Panc1 (cell line): ENCODE measurements around the gene CYB5RL. TPM values are rescaled to one million over a fixed set of nuclear protein-coding genes. Genes with fewer than 3 reads are reported as not detected.
"Not testable (repeated sequence)": the region's sequence is repeated elsewhere in the genome, so short reads cannot be mapped to it uniquely, and the experiment has no call there.

Experiments
- ATAC-seq: fragments of 200-7000 bp; cut with Tn5 transposase; 2 replicates; pipeline ENCODE4 v1.9.1; 2020; ENCODE audit warnings: mild to moderate bottlenecking, moderate library complexity
- BruUV-seq: library from RNA; stranded (reverse); fragments of 400-500 nt; replicated peaks from 2 replicates; lab custom pipeline; 2021; lab: Mats Ljungman, UMichigan
- CTCF ChIA-PET: fragments of 300-600 bp; sonication (Branson Sonifier 250); formaldehyde crosslinking; loops from one replicate; lab custom pipeline; 2022; ENCODE audit warnings: antibody characterized with exemption; lab: Charles Lee
- POLR2A ChIA-PET: fragments of 300-600 bp; sonication (Branson Sonifier 250); formaldehyde crosslinking; loops from one replicate; lab custom pipeline; 2022; ENCODE audit warnings: antibody characterized with exemption; lab: Charles Lee
- DNase-seq: peaks from one replicate; pipeline ENCODE4 v3.0.0-alpha.2; 2010; ENCODE audit warnings: low read depth, low spot score
- H3K27ac ChIP-seq: 2 replicates; pipeline ENCODE4 v1.5.1; 2011; ENCODE audit warnings: mild to moderate bottlenecking, low read length, inconsistent platforms
- H3K27me3 ChIP-seq: fragments of 200-500 bp; sonication (Bioruptor generic); 2 replicates; pipeline ENCODE4 v1.6.0; 2014; ENCODE audit warnings: low read length, inconsistent platforms; ENCODE audit not compliant: control insufficient read depth, insufficient read depth
- H3K36me3 ChIP-seq: fragments of 200-500 bp; sonication (Bioruptor generic); 2 replicates; pipeline ENCODE4 v1.5.1; 2014; ENCODE audit warnings: inconsistent platforms, mild to moderate bottlenecking, low read length, moderate library complexity; ENCODE audit not compliant: control insufficient read depth, insufficient read depth
- H3K4me1 ChIP-seq: 2 replicates; pipeline ENCODE4 v1.5.1; 2011; ENCODE audit warnings: inconsistent platforms, mild to moderate bottlenecking, low read length, moderate library complexity; ENCODE audit not compliant: control insufficient read depth, insufficient read depth
- H3K4me3 ChIP-seq, 2 experiments: 2 replicates each; pipeline ENCODE4 v1.5.1; 2011 to 2012; ENCODE audit warnings: low read depth in 2 of 2, low read length in 2 of 2, mild to moderate bottlenecking in 2 of 2, inconsistent platforms in 1 of 2, moderate library complexity in 1 of 2
- H3K9me3 ChIP-seq: fragments of 200-500 bp; sonication (Bioruptor generic); 2 replicates; pipeline ENCODE4 v1.5.1; 2014; ENCODE audit warnings: low read depth, mild to moderate bottlenecking, inconsistent platforms, low read length, moderate library complexity; ENCODE audit not compliant: control insufficient read depth, insufficient read depth
- CTCF ChIP-seq: fragments of 450-650 bp; IDR thresholded peaks from 2 replicates; pipeline ENCODE4 v1.5.1; 2017; ENCODE audit warnings: mild to moderate bottlenecking
- POLR2AphosphoS5 ChIP-seq: IDR thresholded peaks from 2 replicates; pipeline ENCODE4 v1.6.1; 2012; ENCODE audit warnings: mild to moderate bottlenecking, low read depth, low read length, moderate library complexity
- REST ChIP-seq, 2 experiments: IDR thresholded peaks; 2 replicates each; pipeline ENCODE4 v1.6.1; 2011 to 2012; ENCODE audit warnings: low read depth in 2 of 2, control low read depth in 1 of 2, low read length in 1 of 2, mild to moderate bottlenecking in 1 of 2, moderate library complexity in 1 of 2; ENCODE audit not compliant: insufficient read depth in 1 of 2
- SIN3A ChIP-seq: IDR thresholded peaks from 2 replicates; pipeline ENCODE4 v1.6.1; 2012; ENCODE audit warnings: low read depth, mild to moderate bottlenecking, low read length, moderate library complexity, borderline replicate concordance; ENCODE audit not compliant: insufficient read depth
- TCF7L2 ChIP-seq: IDR thresholded peaks from 2 replicates; pipeline ENCODE4 v1.6.1; 2011; ENCODE audit warnings: mild to moderate bottlenecking, low read depth, low read length, inconsistent platforms
- in situ Hi-C: cut with HindIII; loops from 2 replicates; pipeline ENCODE4 v1.10.0; 2016; ENCODE audit warnings: low sequenced_read_pairs, low pct_unique_long_range_greater_than_20kb
- intact Hi-C: fragments of 100-400 bp; cut with micrococcal nuclease; formaldehyde crosslinking; loops from one replicate; pipeline ENCODE4 v1.10.0; 2022; ENCODE audit not compliant: unreplicated experiment
- total RNA-seq: library from RNA; stranded (reverse); gene quantifications from one replicate; pipeline ENCODE4 v1.2.1, GENCODE V29; 2021; ENCODE audit not compliant: unreplicated experiment

CYB5RL gene
- total RNA-seq, 1 experiment from 2014 or later = 19.4 TPM

GRCh38 chr1:54215523-54215922 is 15.7 kb upstream of the CYB5RL start:
- ATAC-seq (no peak), DNase-seq (no peak)
- no peak for TF ChIP-seq TCF7L2
- TF ChIP-seq POLR2AphosphoS5 = no peak
- TF ChIP-seq REST (IDR thresholded peaks at IDR 0.05; ENCODE audit: insufficient read depth in 1 of 2, low read depth in 2 of 2, low read length in 1 of 2) = no peak
- TF ChIP-seq SIN3A = no peak
- H3K27me3 ChIP-seq = no peaks in the 10 kb centered on the region
- no peaks in the 10 kb centered on the region for H3K4me1 ChIP-seq
- H3K27ac ChIP-seq = no peak overlapping the region
- POLR2A ChIA-PET = no interaction called here
- H3K9me3 ChIP-seq = no peaks in the 10 kb centered on the region
- H3K4me3 ChIP-seq = no peak overlapping the region
- peaks cover 15% of the 10 kb centered on the region for H3K36me3 ChIP-seq
- intact Hi-C loops = no loop called here
- CTCF ChIA-PET = no interaction called here
- no TSS peak for BruUV-seq
- in situ Hi-C loops = no loop called here

- TF ChIP-seq TCF7L2 (no peak), CTCF (no peak), POLR2AphosphoS5 (no peak), REST (IDR thresholded peaks at IDR 0.05; ENCODE audit: insufficient read depth in 1 of 2, low read depth in 2 of 2, low read length in 1 of 2) (no peak), SIN3A (no peak)
- no TSS peak for BruUV-seq
- Histone ChIP-seq H3K4me1 (no peaks in the 10 kb centered on the region), H3K4me3 (no peak overlapping the region), H3K27ac (no peak overlapping the region), H3K9me3 (no peaks in the 10 kb centered on the region), H3K27me3 (no peaks in the 10 kb centered on the region), H3K36me3 (peaks cover 20% of the 10 kb centered on the region)
- ChIA-PET POLR2A (no interaction called here), CTCF (no interaction called here)
- intact Hi-C loops = no loop called here
- no peak for DNase-seq
- no peak for ATAC-seq
- in situ Hi-C loops = no loop called here
Observed at GRCh38 chr1:54212872-54213271, 13.0 kb upstream of the CYB5RL start.

- intact Hi-C loops, BruUV-seq, ATAC-seq, DNase-seq, H3K9me3 ChIP-seq, H3K4me1 ChIP-seq, in situ Hi-C loops, CTCF ChIA-PET, H3K27ac ChIP-seq, H3K4me3 ChIP-seq, H3K27me3 ChIP-seq: not testable (repeated sequence)
- POLR2A ChIA-PET = interaction anchor here (0.7 kb wide), 1 partner anchor 266 kb away, joined by 5 read pairs; no protein-coding TSS in a partner anchor
- peaks cover 26% of the 10 kb centered on the region for H3K36me3 ChIP-seq
Observed at GRCh38 chr1:54207896-54208295, 8.1 kb upstream of the CYB5RL start.
